ENCODE data around the gene LRRC28. TPM values are rescaled to one million over a fixed set of nuclear protein-coding genes. Genes with fewer than 3 reads are reported as not detected.

LRRC28 gene
- total and polyA plus RNA-seq, 10 of the 15 experiments (the other 5 are each of a cell fraction or from before 2014, with no cell fraction given), result 21.3 to 54.9 (median 27.7) TPM

DNA sequence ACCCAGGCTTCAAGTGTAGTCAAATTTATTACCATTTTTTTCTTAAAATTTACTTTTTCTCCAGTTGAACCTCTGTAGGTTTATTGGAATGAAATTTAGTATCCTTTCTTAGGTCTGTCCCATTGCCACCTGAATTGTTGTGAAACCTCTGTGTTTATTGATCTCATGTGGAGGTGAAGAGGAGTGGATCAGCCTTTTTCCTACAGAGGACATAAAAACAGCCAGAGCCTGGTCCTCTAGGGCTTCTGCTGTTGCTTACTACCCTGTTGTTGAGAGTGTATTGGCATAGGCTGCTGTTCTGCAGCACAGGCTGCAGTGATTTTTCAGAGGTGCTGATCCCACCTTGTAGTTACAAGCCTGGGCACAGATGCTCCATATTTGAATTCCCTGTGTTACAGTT is 44.6 kb downstream of the LRRC28 start:
- Histone ChIP-seq H3K4me2 (ENCODE audit: control insufficient read depth, insufficient read depth) (no peak overlapping the region), H3K36me3 (ENCODE audit: control insufficient read depth in 2 of 2, insufficient read depth in 2 of 2, low read length in 1 of 2) (no peaks in the 10 kb centered on the region; a peak in 1 of 4 replicates), H3K79me2 (ENCODE audit: control insufficient read depth, insufficient read depth, low read length) (no peaks in the 10 kb centered on the region), H3K4me1 (ENCODE audit: control insufficient read depth, insufficient read depth, low read length) (no peaks in the 10 kb centered on the region), H3K4me3 (no peak overlapping the region), H2AFZ (ENCODE audit: control insufficient read depth, low read depth, low read length) (no peak overlapping the region), H3K9me3 (replicated peaks; ENCODE audit: control insufficient read depth, insufficient read depth, low read length) (peaks cover 5% of the 10 kb centered on the region; the same call in 2 of the 3 replicates), H3K9ac (ENCODE audit: control insufficient read depth, insufficient read depth, low read length) (no peak overlapping the region), H3K27ac (ENCODE audit: control insufficient read depth, insufficient read depth) (no peak overlapping the region), H3K27me3 (replicated peaks in 1 of 2; ENCODE audit: control insufficient read depth in 2 of 2, insufficient read depth in 2 of 2, low read length in 1 of 2) (no peaks in the 10 kb centered on the region), H4K20me1 (ENCODE audit: control insufficient read depth, insufficient read depth) (no peaks in the 10 kb centered on the region)
- ChIA-PET SMC1A (ENCODE audit: uncharacterized antibody, unreplicated experiment) (interaction anchor here (1.5 kb wide), 1 partner anchor 9 kb away, joined by 8 read pairs; no protein-coding TSS in a partner anchor), CTCF (interaction anchor here (1.0 to 1.2 kb wide), 2 partner anchors 9 to 14 kb away, joined by 3 to 4 read pairs; no protein-coding TSS in a partner anchor), POLR2A (interaction anchor here (1.8 kb wide), 1 partner anchor 18 kb away, joined by 4 read pairs; no protein-coding TSS in a partner anchor), RAD21 (ENCODE audit: unreplicated experiment) (interaction anchor here (1.9 to 2.3 kb wide), 2 partner anchors 24 to 408 kb away, joined by 4 to 11 read pairs; no protein-coding TSS in a partner anchor)
- TF ChIP-seq, protein P1, sequence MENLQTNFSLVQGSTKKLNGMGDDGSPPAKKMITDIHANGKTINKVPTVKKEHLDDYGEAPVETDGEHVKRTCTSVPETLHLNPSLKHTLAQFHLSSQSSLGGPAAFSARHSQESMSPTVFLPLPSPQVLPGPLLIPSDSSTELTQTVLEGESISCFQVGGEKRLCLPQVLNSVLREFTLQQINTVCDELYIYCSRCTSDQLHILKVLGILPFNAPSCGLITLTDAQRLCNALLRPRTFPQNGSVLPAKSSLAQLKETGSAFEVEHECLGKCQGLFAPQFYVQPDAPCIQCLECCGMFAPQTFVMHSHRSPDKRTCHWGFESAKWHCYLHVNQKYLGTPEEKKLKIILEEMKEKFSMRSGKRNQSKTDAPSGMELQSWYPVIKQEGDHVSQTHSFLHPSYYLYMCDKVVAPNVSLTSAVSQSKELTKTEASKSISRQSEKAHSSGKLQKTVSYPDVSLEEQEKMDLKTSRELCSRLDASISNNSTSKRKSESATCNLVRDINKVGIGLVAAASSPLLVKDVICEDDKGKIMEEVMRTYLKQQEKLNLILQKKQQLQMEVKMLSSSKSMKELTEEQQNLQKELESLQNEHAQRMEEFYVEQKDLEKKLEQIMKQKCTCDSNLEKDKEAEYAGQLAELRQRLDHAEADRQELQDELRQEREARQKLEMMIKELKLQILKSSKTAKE (IDR thresholded peaks at IDR 0.05; ENCODE audit: low read depth, poor library complexity, severe bottlenecking), result no peak
- TF ChIP-seq FOXK2 (IDR thresholded peaks at IDR 0.05) (no peak), NR2C2 (IDR thresholded peaks at IDR 0.05; ENCODE audit: borderline replicate concordance, control insufficient read depth, insufficient read length, low read depth) (no peak), FOS (IDR thresholded peaks at IDR 0.05; ENCODE audit: borderline replicate concordance, extremely low read depth, insufficient read length) (no peak), KAT2A (conservative IDR thresholded peaks at IDR 0.05; ENCODE audit: control insufficient read depth, low read depth, low read length) (no peak), TCF12 (IDR thresholded peaks at IDR 0.05; ENCODE audit: low read depth, low read length) (no peak), SUPT20H (IDR thresholded peaks at IDR 0.05; ENCODE audit: borderline replicate concordance, control insufficient read depth, low read depth, low read length) (no peak), ZNF622 (IDR thresholded peaks at IDR 0.05) (no peak), SRF (IDR thresholded peaks at IDR 0.05; ENCODE audit: low read depth in 2 of 2, low read length in 2 of 2) (no peak), CBFB (IDR thresholded peaks at IDR 0.05; ENCODE audit: low read depth) (no peak), BACH1 (IDR thresholded peaks at IDR 0.05; ENCODE audit: borderline replicate concordance) (no peak), MXI1 (IDR thresholded peaks at IDR 0.05; ENCODE audit: low read depth, low read length) (no peak), TBL1XR1 (IDR thresholded peaks at IDR 0.05; ENCODE audit: low read depth, low read length) (no peak), PAX5 (IDR thresholded peaks at IDR 0.05; ENCODE audit: borderline replicate concordance, low read depth, low read length) (no peak)
- TF ChIP-seq, protein P2, sequence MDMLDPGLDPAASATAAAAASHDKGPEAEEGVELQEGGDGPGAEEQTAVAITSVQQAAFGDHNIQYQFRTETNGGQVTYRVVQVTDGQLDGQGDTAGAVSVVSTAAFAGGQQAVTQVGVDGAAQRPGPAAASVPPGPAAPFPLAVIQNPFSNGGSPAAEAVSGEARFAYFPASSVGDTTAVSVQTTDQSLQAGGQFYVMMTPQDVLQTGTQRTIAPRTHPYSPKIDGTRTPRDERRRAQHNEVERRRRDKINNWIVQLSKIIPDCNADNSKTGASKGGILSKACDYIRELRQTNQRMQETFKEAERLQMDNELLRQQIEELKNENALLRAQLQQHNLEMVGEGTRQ (IDR thresholded peaks at IDR 0.05; ENCODE audit: borderline replicate concordance, low read depth, low read length), result no peak
- TF ChIP-seq, protein P3, sequence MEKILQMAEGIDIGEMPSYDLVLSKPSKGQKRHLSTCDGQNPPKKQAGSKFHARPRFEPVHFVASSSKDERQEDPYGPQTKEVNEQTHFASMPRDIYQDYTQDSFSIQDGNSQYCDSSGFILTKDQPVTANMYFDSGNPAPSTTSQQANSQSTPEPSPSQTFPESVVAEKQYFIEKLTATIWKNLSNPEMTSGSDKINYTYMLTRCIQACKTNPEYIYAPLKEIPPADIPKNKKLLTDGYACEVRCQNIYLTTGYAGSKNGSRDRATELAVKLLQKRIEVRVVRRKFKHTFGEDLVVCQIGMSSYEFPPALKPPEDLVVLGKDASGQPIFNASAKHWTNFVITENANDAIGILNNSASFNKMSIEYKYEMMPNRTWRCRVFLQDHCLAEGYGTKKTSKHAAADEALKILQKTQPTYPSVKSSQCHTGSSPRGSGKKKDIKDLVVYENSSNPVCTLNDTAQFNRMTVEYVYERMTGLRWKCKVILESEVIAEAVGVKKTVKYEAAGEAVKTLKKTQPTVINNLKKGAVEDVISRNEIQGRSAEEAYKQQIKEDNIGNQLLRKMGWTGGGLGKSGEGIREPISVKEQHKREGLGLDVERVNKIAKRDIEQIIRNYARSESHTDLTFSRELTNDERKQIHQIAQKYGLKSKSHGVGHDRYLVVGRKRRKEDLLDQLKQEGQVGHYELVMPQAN (conservative IDR thresholded peaks at IDR 0.05), result no peak
- TF ChIP-seq, protein P4, sequence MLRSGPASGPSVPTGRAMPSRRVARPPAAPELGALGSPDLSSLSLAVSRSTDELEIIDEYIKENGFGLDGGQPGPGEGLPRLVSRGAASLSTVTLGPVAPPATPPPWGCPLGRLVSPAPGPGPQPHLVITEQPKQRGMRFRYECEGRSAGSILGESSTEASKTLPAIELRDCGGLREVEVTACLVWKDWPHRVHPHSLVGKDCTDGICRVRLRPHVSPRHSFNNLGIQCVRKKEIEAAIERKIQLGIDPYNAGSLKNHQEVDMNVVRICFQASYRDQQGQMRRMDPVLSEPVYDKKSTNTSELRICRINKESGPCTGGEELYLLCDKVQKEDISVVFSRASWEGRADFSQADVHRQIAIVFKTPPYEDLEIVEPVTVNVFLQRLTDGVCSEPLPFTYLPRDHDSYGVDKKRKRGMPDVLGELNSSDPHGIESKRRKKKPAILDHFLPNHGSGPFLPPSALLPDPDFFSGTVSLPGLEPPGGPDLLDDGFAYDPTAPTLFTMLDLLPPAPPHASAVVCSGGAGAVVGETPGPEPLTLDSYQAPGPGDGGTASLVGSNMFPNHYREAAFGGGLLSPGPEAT (IDR thresholded peaks at IDR 0.05; ENCODE audit: low read depth), result no peak
- FAIRE-seq (no peak), ATAC-seq (no peak), DNase-seq (ENCODE audit: low read depth, low spot score) (no peak)
- intact Hi-C loops (cut with micrococcal nuclease; ENCODE audit: unreplicated experiment), result no loop called here
- BruUV-seq (replicated peaks), result no TSS peak
- in situ Hi-C loops (cut with MboI), result no loop called here
